K562 (cell line): Measurements from ENCODE around the gene GSDME. TPM values are rescaled to one million over a fixed set of nuclear protein-coding genes. Genes with fewer than 3 reads are reported as not detected.

Source experiments
- AFF4 ChIP-seq: sonication (generic); formaldehyde crosslinking; IDR thresholded peaks from 2 replicates; pipeline ENCODE4 v1.8.0; 2023; ENCODE audit warnings: mild to moderate bottlenecking, missing genetic modification reagents
- ARID1B ChIP-seq: fragments of 450-650 bp; IDR thresholded peaks from 2 replicates; pipeline ENCODE4 v1.6.1; 2016; ENCODE audit warnings: antibody characterized with exemption, mild to moderate bottlenecking, inconsistent platforms
- CBFA2T3 ChIP-seq: fragments of 450-650 bp; IDR thresholded peaks from 2 replicates; pipeline ENCODE4 v1.6.1; 2017
- CBX1 ChIP-seq: sonication (generic); IDR thresholded peaks from 2 replicates; pipeline ENCODE4 v1.6.1; 2016; ENCODE audit warnings: antibody characterized with exemption, low read depth, mild to moderate bottlenecking
- DPF2 ChIP-seq: fragments of 450-650 bp; IDR thresholded peaks from 2 replicates; pipeline ENCODE4 v1.6.1; 2016
- GABPB1 ChIP-seq: sonication (generic); formaldehyde crosslinking; IDR thresholded peaks from 2 replicates; pipeline ENCODE4 v1.8.0; 2022; ENCODE audit warnings: mild to moderate bottlenecking, missing genetic modification reagents
- MAZ ChIP-seq, 2 experiments: fragments of 450-650 bp in 1 of 2; sonication (generic) in 1 of 2; formaldehyde crosslinking; IDR thresholded peaks in 1 of 2; conservative IDR thresholded peaks in 1 of 2; 2 replicates each; pipeline versions ENCODE4 v1.4.0 to v1.5.0; 2020; ENCODE audit warnings: mild to moderate bottlenecking in 1 of 2, missing genetic modification reagents in 1 of 2
- NCOR1 ChIP-seq: fragments of 450-650 bp; IDR thresholded peaks from 2 replicates; pipeline ENCODE4 v1.6.1; 2016; ENCODE audit warnings: mild to moderate bottlenecking, moderate library complexity
- NONO ChIP-seq, 2 experiments: fragments of 200-400 bp in 1 of 2; fragments of 450-650 bp in 1 of 2; formaldehyde crosslinking in 1 of 2; IDR thresholded peaks; 2 replicates each; pipeline ENCODE4 v1.6.1; 2017; ENCODE audit warnings: low read depth in 2 of 2, mild to moderate bottlenecking in 2 of 2, moderate library complexity in 2 of 2, low read length in 1 of 2
- SMAD4 ChIP-seq: fragments of 250-450 bp; sonication (Bioruptor Pico); conservative IDR thresholded peaks from 2 replicates; pipeline ENCODE4 v1.8.0; 2021; ENCODE audit warnings: inconsistent platforms, mild to moderate bottlenecking, moderate library complexity
- SMARCA4 ChIP-seq: fragments of 450-650 bp; IDR thresholded peaks from 2 replicates; pipeline ENCODE4 v1.6.1; 2016
- SMARCE1 ChIP-seq: fragments of 450-650 bp; IDR thresholded peaks from 2 replicates; pipeline ENCODE4 v1.7.1; 2016; ENCODE audit warnings: mild to moderate bottlenecking
- VEZF1 ChIP-seq: fragments of 200-800 bp; sonication (Bioruptor generic); IDR thresholded peaks from 2 replicates; pipeline ENCODE4 v1.6.1; 2017; ENCODE audit warnings: missing genetic modification characterization, missing compliant biosample characterization
- ZBTB33 ChIP-seq: sonication (generic); formaldehyde crosslinking; IDR thresholded peaks from 2 replicates; pipeline ENCODE4 v1.8.1; 2023; ENCODE audit warnings: mild to moderate bottlenecking, missing genetic modification reagents
- ZNF609 ChIP-seq: sonication (generic); formaldehyde crosslinking; IDR thresholded peaks from 2 replicates; pipeline ENCODE4 v1.8.1; 2023; ENCODE audit warnings: missing genetic modification reagents, mild to moderate bottlenecking, borderline replicate concordance
- polyA plus RNA-seq, 8 experiments: library from polyadenylated mRNA; depleted of rRNA in 4 of 8; stranded (reverse) in 5 of 8; unstranded in 3 of 8; fragments of >200 nt; fragmentation: Nextera tagmentation in 2 of 8; fragmentation: Illumina TruSeq in 1 of 8; extraction: Ambion mirVana in 2 of 8; extraction: Trizol in 1 of 8; gene quantifications; 2 replicates each; pipeline versions ENCODE4 v1.2.1 to v1.2.3, GENCODE V29; 2011 to 2014; ENCODE audit warnings: inconsistent platforms in 1 of 8, missing spikeins in 1 of 8
- total RNA-seq, 7 experiments: library from RNA; depleted of rRNA in 6 of 7; stranded (reverse); fragments of >200 nt in 6 of 7; fragmentation: Illumina TruSeq in 2 of 7; extraction: Trizol in 2 of 7; gene quantifications; 2 replicates each; pipeline versions ENCODE4 v1.2.1 to v1.2.3, GENCODE V29; 2011 to 2021; ENCODE audit warnings: low replicate concordance in 1 of 7

Gene GSDME
- total and polyA plus RNA-seq, 9 of the 15 experiments (the other 6 are each of a cell fraction or from before 2014, with no cell fraction given): 0.37 to 1.9 (median 0.62) TPM

GRCh38 chr7:24795407-24795767 is 38.1 kb upstream of the GSDME start (continued):
- TF ChIP-seq AFF4 (CRISPR knock-in tag) (no peak), CBFA2T3 (peak; percentile 86), SMARCA4 (peak; percentile 70; the same call in 1 of the 2 replicates), MAZ (CRISPR knock-in tag; conservative IDR thresholded peaks at IDR 0.05 in 1 of 2, IDR thresholded peaks at IDR 0.05 in 1 of 2) (peak in 1 of 2 experiments; percentile 26; a peak in 1 of 4 replicates), SMAD4 (CRISPR knock-in tag) (peak; percentile 33; the same call in 1 of the 2 replicates), ARID1B (peak; percentile 93), NONO (IDR thresholded peaks at IDR 0.05; ENCODE audit: low read depth in 2 of 2, low read length in 1 of 2) (0 out of 4 replicates have a peak, but pooled peaks of 1 of the 2 experiments have one; percentile 10), DPF2 (peak; percentile 69; the same call in 1 of the 2 replicates), ZNF609 (CRISPR knock-in tag) (no peak), CBX1 (0 out of 2 replicates have a peak, but pooled peaks have one; percentile 39), GABPB1 (CRISPR knock-in tag) (0 out of 2 replicates have a peak, but pooled peaks have one; percentile 6), ZBTB33 (CRISPR knock-in tag) (no peak), NCOR1 (peak; percentile 75), SMARCE1 (peak; percentile 59; the same call in 1 of the 2 replicates), VEZF1 (peak; percentile 20; the same call in 1 of the 2 replicates)
